ENCODE measurements around the gene SH2D2A.

The SH2D2A gene

GRCh38 chr1:156848461-156849150, 32.0 kb upstream of the SH2D2A start:
- peak; percentile 49 to 68 for DNase-seq (ENCODE audit: extremely low read depth in 1 of 2, low read depth in 1 of 2)

GRCh38 chr1:156847591-156848460, 31.2 kb upstream of the SH2D2A start:
- DNase-seq (ENCODE audit: extremely low read depth in 1 of 2, low read depth in 1 of 2) = no peak

- DNase-seq (ENCODE audit: extremely low read depth in 1 of 2, low read depth in 1 of 2) = no peak
Observed at GRCh38 chr1:156846643-156847042, 30.0 kb upstream of the SH2D2A start.

- DNase-seq (ENCODE audit: extremely low read depth in 1 of 2, low read depth in 1 of 2) = no peak
Observed at GRCh38 chr1:156845953-156846545, 29.4 kb upstream of the SH2D2A start.

GRCh38 chr1:156845055-156845952, 28.7 kb upstream of the SH2D2A start:
- DNase-seq (ENCODE audit: extremely low read depth in 1 of 2, low read depth in 1 of 2) = no peak

GRCh38 chr1:156844638-156845037, 28.0 kb upstream of the SH2D2A start:
- no peak for DNase-seq (ENCODE audit: extremely low read depth in 1 of 2, low read depth in 1 of 2)

GRCh38 chr1:156844102-156844501, 27.5 kb upstream of the SH2D2A start:
- no peak for DNase-seq (ENCODE audit: extremely low read depth in 1 of 2, low read depth in 1 of 2)

GRCh38 chr1:156842618-156843300, 26.1 kb upstream of the SH2D2A start:
- DNase-seq (ENCODE audit: extremely low read depth in 1 of 2, low read depth in 1 of 2) = no peak

- DNase-seq (ENCODE audit: extremely low read depth in 1 of 2, low read depth in 1 of 2) = no peak
Observed at GRCh38 chr1:156841295-156841855, 24.7 kb upstream of the SH2D2A start.

GRCh38 chr1:156840898-156841279, 24.2 kb upstream of the SH2D2A start:
- DNase-seq (ENCODE audit: extremely low read depth in 1 of 2, low read depth in 1 of 2) = no peak

- no peak for DNase-seq (ENCODE audit: extremely low read depth in 1 of 2, low read depth in 1 of 2)
Observed at GRCh38 chr1:156840186-156840897, 23.7 kb upstream of the SH2D2A start.

GRCh38 chr1:156839426-156840109, 22.9 kb upstream of the SH2D2A start:
- no peak for DNase-seq (ENCODE audit: extremely low read depth in 1 of 2, low read depth in 1 of 2)

GRCh38 chr1:156838972-156839371, 22.3 kb upstream of the SH2D2A start:
- no peak for DNase-seq (ENCODE audit: extremely low read depth in 1 of 2, low read depth in 1 of 2)

GRCh38 chr1:156836892-156837291, 20.2 kb upstream of the SH2D2A start:
- no peak for DNase-seq (ENCODE audit: extremely low read depth in 1 of 2, low read depth in 1 of 2)

GRCh38 chr1:156836041-156836654, 19.5 kb upstream of the SH2D2A start:
- DNase-seq (ENCODE audit: extremely low read depth in 1 of 2, low read depth in 1 of 2) = peak in 1 of 2 donors; percentile 70

GRCh38 chr1:156834322-156834721, 17.7 kb upstream of the SH2D2A start:
- no peak for DNase-seq (ENCODE audit: extremely low read depth in 1 of 2, low read depth in 1 of 2)

- DNase-seq (ENCODE audit: extremely low read depth in 1 of 2, low read depth in 1 of 2) = no peak
Observed at GRCh38 chr1:156833603-156834002, 17.0 kb upstream of the SH2D2A start.

- DNase-seq (ENCODE audit: extremely low read depth in 1 of 2, low read depth in 1 of 2) = no peak
Observed at GRCh38 chr1:156832434-156832833, 15.8 kb upstream of the SH2D2A start.

Data from stimulated activated CD8-positive, alpha-beta memory T cell treated with anti-CD3 and anti-CD28 coated beads, Interleukin-7, amount 100 ng/mL, for 48 hours (primary cell).